T-cell (primary cell): ENCODE data around the gene GRK6. TPM values are rescaled to one million over a fixed set of nuclear protein-coding genes. Genes with fewer than 3 reads are reported as not detected.
A peak's percentile ranks its signal among the peaks of the same experiment; 100 is the strongest.

Experiments
- ATAC-seq, 4 experiments: fragments of 200-7000 bp in 3 of 4; fragments of 150-1000 bp in 1 of 4; cut with Tn5 transposase; replicated peaks in 1 of 4; 1 replicate in 3 of 4; 2 replicates in 1 of 4; pipeline ENCODE4 v1.10.0; 2021; ENCODE audit warnings: moderate library complexity in 3 of 4, mild to moderate bottlenecking in 2 of 4, moderate number of reproducible peaks in 1 of 4
- CTCF ChIA-PET, 2 donors: fragments of 300-600 bp; sonication (Branson Sonifier 250); formaldehyde crosslinking; loops; one replicate each; lab custom pipeline; 2022; ENCODE audit warnings: antibody characterized with exemption in 2 of 2; lab: Charles Lee
- POLR2A ChIA-PET, 2 donors: fragments of 300-600 bp; sonication (Branson Sonifier 250); formaldehyde crosslinking; loops; one replicate each; lab custom pipeline; 2022; ENCODE audit warnings: antibody characterized with exemption in 2 of 2; lab: Charles Lee
- DNase-seq, 35 experiments: peaks; one replicate each; pipeline versions ENCODE4 v3.0.0 to v3.0.0-alpha.2; 2013 to 2023
- H3K27ac ChIP-seq: one replicate; pipeline ENCODE4 v1.5.1; 2013; ENCODE audit warnings: low read length
- H3K27me3 ChIP-seq, 2 experiments: replicated peaks in 1 of 2; 1 replicate in 1 of 2; 2 replicates in 1 of 2; pipeline versions ENCODE4 v1.6.1 to v1.7.0; 2013; ENCODE audit warnings: low read length in 1 of 2, mixed read lengths in 1 of 2; ENCODE audit not compliant: control insufficient read depth in 2 of 2, insufficient read depth in 2 of 2; ENCODE audit errors: extremely low read depth in 1 of 2
- H3K36me3 ChIP-seq, 2 donors: 1 replicate in 1 of 2; 2 replicates in 1 of 2; pipeline versions ENCODE4 v1.6.1 to v1.7.0; 2013; ENCODE audit warnings: low read length in 1 of 2; ENCODE audit not compliant: control insufficient read depth in 2 of 2, insufficient read depth in 1 of 2; ENCODE audit errors: extremely low read depth in 1 of 2
- H3K4me1 ChIP-seq, 2 experiments: 1 replicate in 1 of 2; 2 replicates in 1 of 2; pipeline versions ENCODE4 v1.6.1 to v1.7.0; 2013; ENCODE audit warnings: low read length in 2 of 2, mixed read lengths in 1 of 2; ENCODE audit not compliant: insufficient read depth in 2 of 2, control insufficient read depth in 1 of 2; ENCODE audit errors: extremely low read depth in 1 of 2
- H3K4me3 ChIP-seq, 2 donors: 1 replicate in 1 of 2; 2 replicates in 1 of 2; pipeline versions ENCODE4 v1.5.1 to v1.7.0; 2013; ENCODE audit warnings: mild to moderate bottlenecking in 2 of 2, low read length in 1 of 2, moderate library complexity in 1 of 2; ENCODE audit not compliant: control insufficient read depth in 1 of 2; ENCODE audit errors: extremely low read depth in 1 of 2
- H3K9me3 ChIP-seq: 2 replicates; pipeline ENCODE4 v1.7.0; 2013
- H3K27ac Mint-ChIP-seq, 2 donors: one replicate each; pipeline ENCODE4 v1.8.0; 2020 to 2021; ENCODE audit warnings: mild to moderate bottlenecking in 2 of 2, mixed read lengths in 2 of 2
- H3K27me3 Mint-ChIP-seq, 2 donors: one replicate each; pipeline ENCODE4 v1.8.0; 2021 to 2022; ENCODE audit warnings: mixed read lengths in 2 of 2
- H3K36me3 Mint-ChIP-seq: one replicate; pipeline ENCODE4 v1.8.0; 2021; ENCODE audit warnings: mixed read lengths
- H3K4me1 Mint-ChIP-seq, 3 donors: one replicate each; pipeline ENCODE4 v1.8.0; 2020 to 2022; ENCODE audit warnings: mixed read lengths in 3 of 3, mild to moderate bottlenecking in 1 of 3
- H3K4me3 Mint-ChIP-seq, 3 donors: one replicate each; pipeline ENCODE4 v1.8.0; 2020 to 2022; ENCODE audit warnings: mild to moderate bottlenecking in 3 of 3, mixed read lengths in 3 of 3, moderate library complexity in 3 of 3
- H3K9me3 Mint-ChIP-seq, 3 donors: one replicate each; pipeline ENCODE4 v1.8.0; 2020 to 2022; ENCODE audit warnings: mixed read lengths in 3 of 3
- WGBS: methylation state at CpG from one replicate; pipeline ENCODE4 v1.1.5; 2013; ENCODE audit warnings: missing lambda C conversion rate; ENCODE audit not compliant: insufficient coverage; 5-methylcytosine and 5-hydroxymethylcytosine counted together
- total RNA-seq, 35 experiments: library from RNA in 6 of 35; stranded (reverse) in 6 of 35; fragments of 120-200 nt in 1 of 35; gene quantifications; one replicate each; pipeline versions ENCODE4 v1.2.1 to v1.2.4 and lab custom pipeline; 2013 to 2026

GRK6 gene
- total RNA-seq, 5 donors from 2014 or later (not counting 1 experiment from before 2014, with no cell fraction given), result 196 to 226 (median 216) TPM

- CTCF ChIA-PET, result interaction anchor here (0.6 to 6.4 kb wide), 5 partner anchors 49 to 451 kb away, joined by 5 to 94 read pairs (median 10); no protein-coding TSS in a partner anchor
- Histone ChIP-seq H3K27ac (no peak overlapping the region), H3K9me3 (no peaks in the 10 kb centered on the region), H3K36me3 (peaks cover 0 to 3% of the 10 kb centered on the region in 2 donors), H3K27me3 (peaks cover 0 to 4% of the 10 kb centered on the region in 2 experiments), H3K4me3 (no peak overlapping the region), H3K4me1 (peaks cover 0 to 62% of the 10 kb centered on the region in 2 experiments)
- Mint-ChIP-seq H3K27ac (no peak overlapping the region), H3K36me3 (no peaks in the 10 kb centered on the region), H3K4me1 (peaks cover 32 to 41% (median 37%) of the 10 kb centered on the region in 3 donors), H3K27me3 (no peaks in the 10 kb centered on the region), H3K4me3 (peak overlapping the region in 2 of 3 donors; percentile 55 to 81), H3K9me3 (no peaks in the 10 kb centered on the region)
- DNase-seq, result no peak
- 89% methylated on average over 11 of the region's 17 CpGs for WGBS
- ATAC-seq, result no peak
- POLR2A ChIA-PET, result interaction anchor here (0.6 to 1.1 kb wide), 3 partner anchors 9 to 44 kb away, joined by 3 to 4 read pairs (median 3); no protein-coding TSS in a partner anchor
Measured at GRCh38 chr5:177452688-177453638, 26.5 kb downstream of the GRK6 start.

GRCh38 chr5:177453852-177454396 is 27.4 kb downstream of the GRK6 start:
- Histone ChIP-seq H3K4me1 (peaks cover 0 to 53% of the 10 kb centered on the region in 2 experiments), H3K27me3 (peaks cover 0 to 4% of the 10 kb centered on the region in 2 experiments), H3K27ac (peak overlapping the region; percentile 57), H3K36me3 (peaks cover 0 to 3% of the 10 kb centered on the region in 2 donors), H3K9me3 (no peaks in the 10 kb centered on the region), H3K4me3 (peak overlapping the region; percentile 39 to 49)
- ATAC-seq (peak in 1 of 4 experiments; percentile 0), DNase-seq (peak in 1 of 35 experiments; percentile 47)
- POLR2A ChIA-PET, result interaction anchor here in 1 of 2 donors (0.7 to 1.9 kb wide), 3 partner anchors 8 to 51 kb away, joined by 3 to 4 read pairs (median 3); partner anchors contain the start of gene GRK6
- Mint-ChIP-seq H3K9me3 (no peaks in the 10 kb centered on the region), H3K27ac (peak overlapping the region; percentile 58 to 72), H3K4me3 (peak overlapping the region; percentile 64 to 81 (median 79)), H3K4me1 (peaks cover 23 to 32% (median 28%) of the 10 kb centered on the region in 3 donors), H3K36me3 (no peaks in the 10 kb centered on the region), H3K27me3 (no peaks in the 10 kb centered on the region)
- 10% methylated on average over 25 of the region's 31 CpGs for WGBS
- CTCF ChIA-PET, result interaction anchor here (0.6 to 6.4 kb wide), 7 partner anchors 24 to 452 kb away, joined by 7 to 94 read pairs (median 12); partner anchors contain the start of gene GRK6 (in 1 of the 2)

GRCh38 chr5:177454397-177455035 is 28.0 kb downstream of the GRK6 start:
- CTCF ChIA-PET, result interaction anchor here (1.1 to 6.4 kb wide), 15 partner anchors 9 to 144 kb away, joined by 3 to 94 read pairs (median 10); partner anchors contain the start of genes GRK6 (in 1 of the 2), LMAN2 (in 1 of the 2) and PRR7 (in 1 of the 2)
- Histone ChIP-seq H3K9me3 (no peaks in the 10 kb centered on the region), H3K4me3 (peak overlapping the region; percentile 49 to 68), H3K27me3 (peaks cover 0 to 4% of the 10 kb centered on the region in 2 experiments), H3K36me3 (peaks cover 0 to 3% of the 10 kb centered on the region in 2 donors), H3K27ac (peak overlapping the region; percentile 97), H3K4me1 (peaks cover 0 to 49% of the 10 kb centered on the region in 2 experiments)
- WGBS, result under 1% methylated on average over 84 of the region's 84 CpGs
- H3K4me1 Mint-ChIP-seq, result peaks cover 23 to 32% (median 28%) of the 10 kb centered on the region in 3 donors
- no peaks in the 10 kb centered on the region for H3K36me3 Mint-ChIP-seq
- H3K4me3 Mint-ChIP-seq, result peak overlapping the region; percentile 81 to 85 (median 82)
- peak overlapping the region in 1 of 2 donors; percentile 58 for H3K27ac Mint-ChIP-seq
- no peaks in the 10 kb centered on the region for H3K9me3 Mint-ChIP-seq
- POLR2A ChIA-PET, result interaction anchor here (0.7 to 2.1 kb wide), 7 partner anchors 9 to 64 kb away, joined by 3 to 5 read pairs (median 3); partner anchors contain the start of gene GRK6 (in 1 of the 2)
- H3K27me3 Mint-ChIP-seq, result no peaks in the 10 kb centered on the region
- DNase-seq (peak; percentile 84 to 97 (median 92)), ATAC-seq (peak; percentile 51 to 64 (median 56))

GRCh38 chr5:177455036-177455660 is 28.7 kb downstream of the GRK6 start:
- no peak overlapping the region for H3K27ac Mint-ChIP-seq
- DNase-seq (peak; percentile 82 to 96 (median 91)), ATAC-seq (peak; percentile 70 to 71 (median 70))
- Histone ChIP-seq H3K4me1 (peaks cover 0 to 43% of the 10 kb centered on the region in 2 experiments), H3K27ac (peak overlapping the region; percentile 97), H3K4me3 (peak overlapping the region; percentile 68 to 78), H3K27me3 (peaks cover 0 to 3% of the 10 kb centered on the region in 2 experiments), H3K36me3 (peaks cover 0 to 3% of the 10 kb centered on the region in 2 donors), H3K9me3 (no peaks in the 10 kb centered on the region)
- H3K4me1 Mint-ChIP-seq, result peaks cover 23 to 32% (median 28%) of the 10 kb centered on the region in 3 donors
- ChIA-PET CTCF (interaction anchor here (0.6 to 6.4 kb wide), 18 partner anchors 9 to 145 kb away, joined by 3 to 94 read pairs (median 6); partner anchors contain the start of genes GRK6 (in 1 of the 2), LMAN2 (in 1 of the 2), PDLIM7 (in 1 of the 2) and PRR7 (in 1 of the 2)), POLR2A (interaction anchor here (0.7 to 2.1 kb wide), 7 partner anchors 9 to 65 kb away, joined by 3 to 7 read pairs (median 4); no protein-coding TSS in a partner anchor)
- no peaks in the 10 kb centered on the region for H3K36me3 Mint-ChIP-seq
- H3K9me3 Mint-ChIP-seq, result no peaks in the 10 kb centered on the region
- H3K4me3 Mint-ChIP-seq, result peak overlapping the region; percentile 81 to 85 (median 82)
- WGBS, result under 1% methylated on average over 80 of the region's 80 CpGs
- H3K27me3 Mint-ChIP-seq, result no peaks in the 10 kb centered on the region
